ENCODE measurements around the gene HEXIM2. TPM values are rescaled to one million over a fixed set of nuclear protein-coding genes. Genes with fewer than 3 reads are reported as not detected.

Gene HEXIM2
- total and polyA plus RNA-seq, 2 of the 13 experiments (the other 11 are each of a cell fraction or from before 2014, with no cell fraction given) = 27.1 to 32.4 TPM

DNA sequence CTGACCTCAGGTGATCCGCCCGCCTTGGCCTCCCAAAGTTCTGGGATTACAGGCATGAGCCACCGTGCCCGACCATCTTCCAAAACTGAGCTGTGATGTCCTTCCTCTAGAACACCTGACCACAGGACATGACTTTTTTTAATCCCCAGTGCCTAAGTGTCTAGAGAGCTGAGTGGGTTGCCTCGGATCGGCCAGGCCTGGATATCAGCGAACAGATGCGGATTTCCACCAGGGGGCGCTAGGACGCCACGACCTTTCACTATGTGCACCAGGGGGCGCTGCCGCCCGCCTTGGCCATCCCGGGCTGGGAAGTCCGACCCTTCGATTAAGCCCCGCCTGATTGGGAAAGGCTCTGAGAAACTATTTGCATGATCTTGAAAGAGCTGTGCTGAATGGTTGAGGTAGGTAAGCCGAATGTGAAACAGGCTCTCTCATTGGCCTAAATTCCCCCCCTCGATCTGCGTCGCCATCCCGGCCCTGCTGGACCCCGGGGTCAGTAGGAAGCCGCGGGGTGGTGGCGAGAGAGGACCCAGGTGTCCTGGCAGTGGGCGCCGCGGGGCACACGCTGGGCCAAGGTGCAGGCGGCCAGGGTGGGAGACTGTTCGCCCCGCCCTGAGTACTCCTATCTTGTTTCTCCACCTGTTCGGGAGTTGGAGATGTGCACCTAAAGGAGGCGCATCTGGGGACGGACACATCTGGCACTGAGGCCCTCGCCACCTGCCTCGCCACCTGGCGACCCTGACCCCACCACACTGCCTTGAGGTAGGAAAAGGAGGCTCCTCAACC is 26.3 kb upstream of the HEXIM2 start, which contains the start of gene ACBD4 (continued):
- TF ChIP-seq, protein P1, sequence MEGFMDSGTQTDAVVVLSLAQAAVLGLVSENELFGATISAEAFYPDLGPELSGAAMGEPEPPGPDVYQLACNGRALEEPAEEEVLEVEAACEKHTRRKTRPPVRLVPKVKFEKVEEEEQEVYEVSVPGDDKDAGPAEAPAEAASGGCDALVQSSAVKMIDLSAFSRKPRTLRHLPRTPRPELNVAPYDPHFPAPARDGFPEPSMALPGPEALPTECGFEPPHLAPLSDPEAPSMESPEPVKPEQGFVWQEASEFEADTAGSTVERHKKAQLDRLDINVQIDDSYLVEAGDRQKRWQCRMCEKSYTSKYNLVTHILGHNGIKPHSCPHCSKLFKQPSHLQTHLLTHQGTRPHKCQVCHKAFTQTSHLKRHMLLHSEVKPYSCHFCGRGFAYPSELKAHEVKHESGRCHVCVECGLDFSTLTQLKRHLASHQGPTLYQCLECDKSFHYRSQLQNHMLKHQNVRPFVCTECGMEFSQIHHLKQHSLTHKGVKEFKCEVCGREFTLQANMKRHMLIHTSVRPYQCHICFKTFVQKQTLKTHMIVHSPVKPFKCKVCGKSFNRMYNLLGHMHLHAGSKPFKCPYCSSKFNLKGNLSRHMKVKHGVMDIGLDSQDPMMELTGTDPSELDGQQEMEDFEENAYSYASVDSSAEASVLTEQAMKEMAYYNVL (CRISPR knock-in tag; IDR thresholded peaks at IDR 0.05; ENCODE audit: borderline replicate concordance) = peak; percentile 21; the same call in 1 of the 2 replicates
- TF ChIP-seq, protein P2, sequence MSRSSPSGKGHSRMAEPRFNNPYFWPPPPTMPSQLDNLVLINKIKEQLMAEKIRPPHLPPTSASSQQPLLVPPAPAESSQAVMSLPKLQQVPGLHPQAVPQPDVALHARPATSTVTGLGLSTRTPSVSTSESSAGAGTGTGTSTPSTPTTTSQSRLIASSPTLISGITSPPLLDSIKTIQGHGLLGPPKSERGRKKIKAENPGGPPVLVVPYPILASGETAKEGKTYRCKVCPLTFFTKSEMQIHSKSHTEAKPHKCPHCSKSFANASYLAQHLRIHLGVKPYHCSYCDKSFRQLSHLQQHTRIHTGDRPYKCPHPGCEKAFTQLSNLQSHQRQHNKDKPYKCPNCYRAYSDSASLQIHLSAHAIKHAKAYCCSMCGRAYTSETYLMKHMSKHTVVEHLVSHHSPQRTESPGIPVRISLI (CRISPR knock-in tag; IDR thresholded peaks at IDR 0.05; ENCODE audit: borderline replicate concordance) = peak; percentile 67; the same call in 1 of the 2 replicates
- 0 out of 2 replicates have a peak, but pooled peaks have one; percentile 68 for TF ChIP-seq ISX (CRISPR knock-in tag; conservative IDR thresholded peaks at IDR 0.05)
- TF ChIP-seq TEAD3 (CRISPR knock-in tag; optimal IDR thresholded peaks at IDR 0.05; ENCODE audit: borderline replicate concordance) = peak; percentile 89
- TF ChIP-seq, protein P3, sequence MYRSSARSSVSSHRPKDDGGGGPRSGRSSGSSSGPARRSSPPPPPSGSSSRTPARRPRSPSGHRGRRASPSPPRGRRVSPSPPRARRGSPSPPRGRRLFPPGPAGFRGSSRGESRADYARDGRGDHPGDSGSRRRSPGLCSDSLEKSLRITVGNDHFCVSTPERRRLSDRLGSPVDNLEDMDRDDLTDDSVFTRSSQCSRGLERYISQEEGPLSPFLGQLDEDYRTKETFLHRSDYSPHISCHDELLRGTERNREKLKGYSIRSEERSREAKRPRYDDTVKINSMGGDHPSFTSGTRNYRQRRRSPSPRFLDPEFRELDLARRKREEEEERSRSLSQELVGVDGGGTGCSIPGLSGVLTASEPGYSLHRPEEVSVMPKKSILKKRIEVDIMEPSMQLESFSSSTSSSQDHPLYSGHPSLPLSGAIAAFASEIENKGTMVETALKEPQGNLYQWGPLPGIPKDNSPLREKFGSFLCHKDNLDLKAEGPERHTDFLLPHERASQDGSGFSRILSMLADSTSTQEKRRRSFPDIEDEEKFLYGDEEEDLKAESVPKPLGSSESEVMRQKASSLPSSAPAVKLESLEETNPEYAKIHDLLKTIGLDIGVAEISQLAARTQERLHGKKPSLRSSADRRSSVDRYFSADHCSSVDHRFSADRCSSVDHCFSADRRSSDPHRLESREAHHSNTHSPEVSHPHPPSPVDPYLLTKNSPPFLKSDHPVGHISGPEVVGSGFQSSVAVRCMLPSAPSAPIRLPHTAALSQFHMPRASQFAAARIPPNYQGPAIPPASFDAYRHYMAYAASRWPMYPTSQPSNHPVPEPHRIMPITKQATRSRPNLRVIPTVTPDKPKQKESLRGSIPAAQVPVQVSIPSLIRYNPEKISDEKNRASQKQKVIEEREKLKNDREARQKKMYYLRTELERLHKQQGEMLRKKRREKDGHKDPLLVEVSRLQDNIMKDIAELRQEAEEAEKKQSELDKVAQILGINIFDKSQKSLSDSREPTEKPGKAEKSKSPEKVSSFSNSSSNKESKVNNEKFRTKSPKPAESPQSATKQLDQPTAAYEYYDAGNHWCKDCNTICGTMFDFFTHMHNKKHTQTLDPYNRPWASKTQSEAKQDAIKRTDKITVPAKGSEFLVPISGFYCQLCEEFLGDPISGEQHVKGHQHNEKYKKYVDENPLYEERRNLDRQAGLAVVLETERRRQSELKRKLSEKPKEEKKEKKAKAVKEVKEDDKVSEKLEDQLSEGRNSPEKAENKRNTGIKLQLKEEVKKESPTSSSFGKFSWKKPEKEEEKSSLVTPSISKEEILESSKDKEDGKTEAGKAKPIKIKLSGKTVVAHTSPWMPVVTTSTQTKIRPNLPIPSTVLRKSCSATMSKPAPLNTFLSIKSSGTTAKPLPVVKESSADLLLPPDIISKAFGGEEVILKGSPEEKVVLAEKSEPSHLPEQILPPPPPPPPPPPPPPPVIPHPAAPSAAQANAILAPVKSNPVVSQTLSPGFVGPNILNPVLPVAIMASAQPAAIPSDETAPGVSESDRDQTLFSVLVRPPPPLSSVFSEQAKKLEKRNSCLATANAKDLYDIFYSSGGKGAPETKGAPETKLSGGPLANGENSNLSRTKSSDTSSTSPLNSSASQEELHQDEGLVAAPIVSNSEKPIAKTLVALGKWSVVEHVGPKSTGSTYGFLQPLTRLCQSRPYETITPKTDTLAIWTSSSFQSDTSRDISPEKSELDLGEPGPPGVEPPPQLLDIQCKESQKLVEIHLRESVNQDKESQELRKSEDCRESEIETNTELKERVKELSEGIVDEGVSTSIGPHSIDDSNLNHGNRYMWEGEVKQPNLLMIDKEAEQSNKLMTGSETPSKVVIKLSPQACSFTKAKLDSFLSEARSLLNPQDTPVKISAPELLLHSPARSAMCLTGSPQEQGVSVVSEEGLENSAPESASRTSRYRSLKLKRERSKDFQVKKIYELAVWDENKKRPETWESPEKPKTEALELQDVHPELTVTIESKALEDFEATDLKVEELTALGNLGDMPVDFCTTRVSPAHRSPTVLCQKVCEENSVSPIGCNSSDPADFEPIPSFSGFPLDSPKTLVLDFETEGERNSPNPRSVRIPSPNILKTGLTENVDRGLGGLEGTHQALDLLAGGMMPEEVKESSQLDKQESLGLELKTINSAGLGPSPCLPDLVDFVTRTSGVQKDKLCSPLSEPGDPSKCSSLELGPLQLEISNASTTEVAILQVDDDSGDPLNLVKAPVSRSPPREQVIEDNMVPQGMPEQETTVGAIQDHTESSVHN (CRISPR knock-in tag; IDR thresholded peaks at IDR 0.05) = no peak
- no peak for TF ChIP-seq NR3C1 (CRISPR knock-in tag; IDR thresholded peaks at IDR 0.05)
- TF ChIP-seq KLF6 (CRISPR knock-in tag; IDR thresholded peaks at IDR 0.05) = peak; percentile 90
- no peak for TF ChIP-seq TCF12 (IDR thresholded peaks at IDR 0.05)
- no peak for TF ChIP-seq TCF12 (CRISPR knock-in tag; IDR thresholded peaks at IDR 0.05)
- no peak for TF ChIP-seq ZFP41 (CRISPR knock-in tag; IDR thresholded peaks at IDR 0.05; ENCODE audit: borderline replicate concordance)
- TF ChIP-seq ZKSCAN8 (CRISPR knock-in tag; IDR thresholded peaks at IDR 0.05; ENCODE audit: borderline replicate concordance) = peak; percentile 94; the same call in 1 of the 2 replicates
- 0 out of 2 replicates have a peak, but pooled peaks have one; percentile 77 for TF ChIP-seq ZNF468 (CRISPR knock-in tag; IDR thresholded peaks at IDR 0.05)
- peak; percentile 90 for TF ChIP-seq ZMYM3 (CRISPR knock-in tag; IDR thresholded peaks at IDR 0.05)
- TF ChIP-seq KDM6A (CRISPR knock-in tag; IDR thresholded peaks at IDR 0.05; ENCODE audit: low read depth) = no peak
- TF ChIP-seq ZNF672 (CRISPR knock-in tag; IDR thresholded peaks at IDR 0.05) = no peak
- TF ChIP-seq SIX4 (CRISPR knock-in tag; IDR thresholded peaks at IDR 0.05) = peak; percentile 77
- TF ChIP-seq, protein P4, sequence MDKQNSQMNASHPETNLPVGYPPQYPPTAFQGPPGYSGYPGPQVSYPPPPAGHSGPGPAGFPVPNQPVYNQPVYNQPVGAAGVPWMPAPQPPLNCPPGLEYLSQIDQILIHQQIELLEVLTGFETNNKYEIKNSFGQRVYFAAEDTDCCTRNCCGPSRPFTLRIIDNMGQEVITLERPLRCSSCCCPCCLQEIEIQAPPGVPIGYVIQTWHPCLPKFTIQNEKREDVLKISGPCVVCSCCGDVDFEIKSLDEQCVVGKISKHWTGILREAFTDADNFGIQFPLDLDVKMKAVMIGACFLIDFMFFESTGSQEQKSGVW (CRISPR knock-in tag; IDR thresholded peaks at IDR 0.05; ENCODE audit: borderline replicate concordance) = no peak
- peak; percentile 68; the same call in 1 of the 2 replicates for TF ChIP-seq KMT2B (CRISPR knock-in tag; IDR thresholded peaks at IDR 0.05)
